ENCODE results near the gene DNAH10. TPM values are rescaled to one million over a fixed set of nuclear protein-coding genes. Genes with fewer than 3 reads are reported as not detected.

DNAH10 gene
- total RNA-seq, 1 donor from 2014 or later = 0.51 TPM

- Mint-ChIP-seq H3K27ac (no peak overlapping the region), H3K9me3 (no peaks in the 10 kb centered on the region), H3K4me1 (no peaks in the 10 kb centered on the region), H3K4me3 (no peak overlapping the region), H3K36me3 (ENCODE audit: low read depth) (no peaks in the 10 kb centered on the region), H3K27me3 (no peaks in the 10 kb centered on the region)
- DNase-seq (no peak), ATAC-seq (ENCODE audit: low read depth) (no peak)
- TF ChIP-seq, protein P1, sequence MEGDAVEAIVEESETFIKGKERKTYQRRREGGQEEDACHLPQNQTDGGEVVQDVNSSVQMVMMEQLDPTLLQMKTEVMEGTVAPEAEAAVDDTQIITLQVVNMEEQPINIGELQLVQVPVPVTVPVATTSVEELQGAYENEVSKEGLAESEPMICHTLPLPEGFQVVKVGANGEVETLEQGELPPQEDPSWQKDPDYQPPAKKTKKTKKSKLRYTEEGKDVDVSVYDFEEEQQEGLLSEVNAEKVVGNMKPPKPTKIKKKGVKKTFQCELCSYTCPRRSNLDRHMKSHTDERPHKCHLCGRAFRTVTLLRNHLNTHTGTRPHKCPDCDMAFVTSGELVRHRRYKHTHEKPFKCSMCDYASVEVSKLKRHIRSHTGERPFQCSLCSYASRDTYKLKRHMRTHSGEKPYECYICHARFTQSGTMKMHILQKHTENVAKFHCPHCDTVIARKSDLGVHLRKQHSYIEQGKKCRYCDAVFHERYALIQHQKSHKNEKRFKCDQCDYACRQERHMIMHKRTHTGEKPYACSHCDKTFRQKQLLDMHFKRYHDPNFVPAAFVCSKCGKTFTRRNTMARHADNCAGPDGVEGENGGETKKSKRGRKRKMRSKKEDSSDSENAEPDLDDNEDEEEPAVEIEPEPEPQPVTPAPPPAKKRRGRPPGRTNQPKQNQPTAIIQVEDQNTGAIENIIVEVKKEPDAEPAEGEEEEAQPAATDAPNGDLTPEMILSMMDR (IDR thresholded peaks at IDR 0.05) = no peak
- POLR2A ChIA-PET = no interaction called here
- intact Hi-C loops (cut with micrococcal nuclease) = no loop called here
- CTCF ChIA-PET = no interaction called here
Observed at GRCh38 chr12:123856681-123857080, 94.6 kb downstream of the DNAH10 start.

- TF ChIP-seq, protein P1 (IDR thresholded peaks at IDR 0.05) = no peak
- H3K4me1 Mint-ChIP-seq = no peaks in the 10 kb centered on the region
- H3K4me3 Mint-ChIP-seq = no peak overlapping the region
- no peak overlapping the region for H3K27ac Mint-ChIP-seq
- ChIA-PET CTCF (no interaction called here), POLR2A (no interaction called here)
- no peaks in the 10 kb centered on the region for H3K36me3 Mint-ChIP-seq (ENCODE audit: low read depth)
- no peaks in the 10 kb centered on the region for H3K27me3 Mint-ChIP-seq
- intact Hi-C loops (cut with micrococcal nuclease) = no loop called here
- no peaks in the 10 kb centered on the region for H3K9me3 Mint-ChIP-seq
- DNase-seq = no peak
- ATAC-seq (ENCODE audit: low read depth) = no peak
Observed at GRCh38 chr12:123858176-123858575, 96.1 kb downstream of the DNAH10 start.

DNA sequence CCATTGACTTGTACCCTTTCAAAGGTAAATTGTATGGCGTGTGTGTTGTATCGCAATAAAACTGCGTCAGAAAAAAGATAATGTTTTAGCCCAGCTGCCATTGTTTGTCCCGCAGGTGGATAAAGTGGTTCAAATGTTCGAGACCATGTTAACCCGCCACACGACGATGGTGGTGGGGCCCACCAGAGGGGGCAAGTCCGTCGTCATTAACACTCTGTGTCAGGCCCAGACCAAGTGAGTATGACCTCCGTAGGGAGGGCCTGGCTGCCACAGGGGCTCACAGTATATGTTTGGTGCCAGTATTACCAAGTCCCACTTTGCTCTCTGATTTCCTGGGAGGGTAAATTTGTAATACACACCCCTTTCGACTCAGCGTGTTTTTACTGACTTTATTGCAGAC is 96.9 kb downstream of the DNAH10 start:
- ChIA-PET CTCF (no interaction called here), POLR2A (interaction anchor here (0.7 kb wide), 1 partner anchor 150 kb away, joined by 4 read pairs; no protein-coding TSS in a partner anchor)
- H3K4me3 Mint-ChIP-seq = no peak overlapping the region
- intact Hi-C loops (cut with micrococcal nuclease) = no loop called here
- no peak for ATAC-seq (ENCODE audit: low read depth)
- no peak for DNase-seq
- H3K9me3 Mint-ChIP-seq = no peaks in the 10 kb centered on the region
- H3K27me3 Mint-ChIP-seq = no peaks in the 10 kb centered on the region
- H3K4me1 Mint-ChIP-seq = no peaks in the 10 kb centered on the region
- no peaks in the 10 kb centered on the region for H3K36me3 Mint-ChIP-seq (ENCODE audit: low read depth)
- TF ChIP-seq, protein P1 (IDR thresholded peaks at IDR 0.05) = no peak
- H3K27ac Mint-ChIP-seq = no peak overlapping the region

DNA sequence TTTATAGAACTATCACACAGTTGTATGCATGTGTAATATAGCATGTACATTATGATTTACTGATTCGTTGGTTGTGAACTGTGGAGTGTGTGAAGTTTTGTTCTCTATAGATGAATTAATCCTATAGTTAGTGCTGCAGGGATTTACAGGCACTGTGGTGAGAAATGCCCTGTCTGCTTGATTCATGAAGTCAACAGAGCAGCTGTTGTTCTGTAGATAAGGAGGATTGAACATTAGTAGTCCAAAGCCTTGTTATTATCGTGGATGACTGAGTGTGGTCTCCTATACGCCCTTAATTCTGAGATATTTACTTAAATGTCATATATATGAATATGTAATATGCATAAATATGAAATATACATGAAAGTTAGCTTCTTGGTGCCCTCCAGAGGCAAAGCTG is 98.3 kb downstream of the DNAH10 start:
- Mint-ChIP-seq H3K27ac (no peak overlapping the region), H3K4me3 (no peak overlapping the region), H3K27me3 (no peaks in the 10 kb centered on the region), H3K9me3 (no peaks in the 10 kb centered on the region), H3K4me1 (no peaks in the 10 kb centered on the region), H3K36me3 (ENCODE audit: low read depth) (no peaks in the 10 kb centered on the region)
- no peak for DNase-seq
- no peak for ATAC-seq (ENCODE audit: low read depth)
- intact Hi-C loops (cut with micrococcal nuclease) = no loop called here
- TF ChIP-seq, protein P1 (IDR thresholded peaks at IDR 0.05) = no peak
- CTCF ChIA-PET = no interaction called here
- POLR2A ChIA-PET = no interaction called here

DNA sequence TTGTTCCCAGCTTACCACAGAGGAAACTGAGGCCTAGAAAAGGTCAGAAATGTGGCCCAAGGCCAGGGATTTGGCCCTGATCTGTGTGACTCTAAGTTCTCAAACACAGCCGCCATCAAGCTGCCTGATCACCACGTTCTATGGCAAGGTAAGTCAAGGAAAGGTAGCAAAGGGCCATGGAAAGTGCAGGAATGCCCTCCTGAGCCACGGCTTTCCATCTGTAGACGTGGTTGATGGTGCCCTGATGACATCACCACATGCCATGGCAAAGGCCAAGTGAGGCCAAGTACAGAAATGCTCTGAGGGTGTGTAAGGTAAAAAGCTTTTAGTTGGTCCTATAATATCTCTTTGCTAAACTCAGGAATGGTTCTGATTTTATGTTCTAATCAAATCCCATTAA is 99.3 kb downstream of the DNAH10 start:
- CTCF ChIA-PET = no interaction called here
- H3K4me1 Mint-ChIP-seq = no peaks in the 10 kb centered on the region
- no peak for ATAC-seq (ENCODE audit: low read depth)
- no peak overlapping the region for H3K4me3 Mint-ChIP-seq
- no peak overlapping the region for H3K27ac Mint-ChIP-seq
- no peak for DNase-seq
- peaks cover under 1% of the 10 kb centered on the region for H3K27me3 Mint-ChIP-seq
- no peaks in the 10 kb centered on the region for H3K36me3 Mint-ChIP-seq (ENCODE audit: low read depth)
- no peaks in the 10 kb centered on the region for H3K9me3 Mint-ChIP-seq
- POLR2A ChIA-PET = no interaction called here
- TF ChIP-seq, protein P1 (IDR thresholded peaks at IDR 0.05) = no peak
- intact Hi-C loops (cut with micrococcal nuclease) = no loop called here
